ENCODE measurements around the gene ABCF1.

ABCF1 gene

GRCh38 chr6:30557683-30557981, 13.6 kb upstream of the ABCF1 start:
- DNase-seq (ENCODE audit: low read depth) = no peak

GRCh38 chr6:30560930-30561329, 10.3 kb upstream of the ABCF1 start:
- DNase-seq (ENCODE audit: low read depth) = no peak

GRCh38 chr6:30562470-30563425, 8.5 kb upstream of the ABCF1 start:
- DNase-seq (ENCODE audit: low read depth) = no peak

- no peak for DNase-seq (ENCODE audit: low read depth)
Observed at GRCh38 chr6:30564114-30564513, 7.1 kb upstream of the ABCF1 start.

- no peak for DNase-seq (ENCODE audit: low read depth)
Observed at GRCh38 chr6:30565772-30566171, 5.5 kb upstream of the ABCF1 start.

GRCh38 chr6:30568245-30568644, 3.0 kb upstream of the ABCF1 start:
- DNase-seq (ENCODE audit: low read depth) = no peak

GRCh38 chr6:30570263-30570662, 979 bp upstream of the ABCF1 start:
- DNase-seq (ENCODE audit: low read depth) = no peak

GRCh38 chr6:30570740-30571074, 535 bp upstream of the ABCF1 start:
- DNase-seq (ENCODE audit: low read depth) = no peak

- DNase-seq (ENCODE audit: low read depth) = no peak
Observed at GRCh38 chr6:30571762-30572082, 480 bp downstream of the ABCF1 start.

- DNase-seq (ENCODE audit: low read depth) = no peak
Observed at GRCh38 chr6:30572148-30572547, 906 bp downstream of the ABCF1 start.

- no peak for DNase-seq (ENCODE audit: low read depth)
Observed at GRCh38 chr6:30573113-30573512, 1.9 kb downstream of the ABCF1 start.

GRCh38 chr6:30578051-30578450, 6.8 kb downstream of the ABCF1 start:
- DNase-seq (ENCODE audit: low read depth) = no peak

GRCh38 chr6:30583921-30584320, 12.7 kb downstream of the ABCF1 start:
- no peak for DNase-seq (ENCODE audit: low read depth)

GRCh38 chr6:30589754-30590358, 18.6 kb downstream of the ABCF1 start:
- DNase-seq (ENCODE audit: low read depth) = no peak

- DNase-seq (ENCODE audit: low read depth) = no peak
Observed at GRCh38 chr6:30590509-30590908, 19.3 kb downstream of the ABCF1 start.

GRCh38 chr6:30591008-30591407, 19.8 kb downstream of the ABCF1 start:
- DNase-seq (ENCODE audit: low read depth) = no peak

- DNase-seq (ENCODE audit: low read depth) = no peak
Observed at GRCh38 chr6:30592287-30592686, 21.0 kb downstream of the ABCF1 start.

GRCh38 chr6:30597315-30598144, 26.3 kb downstream of the ABCF1 start:
- peak; percentile 62 for DNase-seq (ENCODE audit: low read depth)

- DNase-seq (ENCODE audit: low read depth) = no peak
Observed at GRCh38 chr6:30598912-30599624, 27.8 kb downstream of the ABCF1 start.

- no peak for DNase-seq (ENCODE audit: low read depth)
Observed at GRCh38 chr6:30599625-30600324, 28.5 kb downstream of the ABCF1 start.

GRCh38 chr6:30600451-30600961, 29.3 kb downstream of the ABCF1 start:
- DNase-seq (ENCODE audit: low read depth) = no peak

- DNase-seq (ENCODE audit: low read depth) = no peak
Observed at GRCh38 chr6:30601436-30601814, 30.2 kb downstream of the ABCF1 start.
